ENCODE measurements around the gene EPSTI1. TPM values are rescaled to one million over a fixed set of nuclear protein-coding genes. Genes with fewer than 3 reads are reported as not detected.

The EPSTI1 gene
- total and polyA plus RNA-seq, 12 donors, result 1.8 to 31.3 (median 3.7) TPM

DNA sequence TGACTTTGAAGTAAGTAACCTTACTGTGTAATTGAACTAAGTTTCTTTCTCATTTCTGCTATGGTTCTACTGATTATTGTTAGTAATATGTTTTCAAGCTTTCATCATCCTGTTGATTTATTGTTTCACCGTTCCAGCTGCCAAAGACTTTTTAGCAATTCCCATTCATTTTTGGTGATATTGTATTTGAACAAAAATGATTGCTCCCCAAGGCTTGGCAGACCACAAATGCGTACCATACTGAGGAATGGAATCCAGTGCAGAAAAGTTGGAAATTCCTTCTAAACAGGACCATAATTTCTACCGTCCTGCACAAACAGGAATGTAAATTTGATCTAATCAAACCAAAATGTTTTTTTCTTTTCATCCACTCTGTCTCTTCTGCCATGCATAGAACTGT is 10.7 kb downstream of the EPSTI1 start:
- no peak for ATAC-seq
- Histone ChIP-seq H3K4me1 (peaks cover 0 to 33% (median 17%) of the 10 kb centered on the region in 9 donors), H3K4me3 (no peak overlapping the region), H3K27ac (no peak overlapping the region), H3K27me3 (no peaks in the 10 kb centered on the region), H3K36me3 (peaks cover 0 to 12% (median 0%) of the 10 kb centered on the region in 9 donors), H3K9me3 (peaks cover 0 to 10% (median 0%) of the 10 kb centered on the region in 11 donors)
- intact Hi-C loops (cut with DNase I), result loop anchor here in 2 of 10 donors (10.0 kb wide), 2 partner anchors 143 to 823 kb away; no protein-coding TSS in a partner anchor
- TF ChIP-seq, protein P1, sequence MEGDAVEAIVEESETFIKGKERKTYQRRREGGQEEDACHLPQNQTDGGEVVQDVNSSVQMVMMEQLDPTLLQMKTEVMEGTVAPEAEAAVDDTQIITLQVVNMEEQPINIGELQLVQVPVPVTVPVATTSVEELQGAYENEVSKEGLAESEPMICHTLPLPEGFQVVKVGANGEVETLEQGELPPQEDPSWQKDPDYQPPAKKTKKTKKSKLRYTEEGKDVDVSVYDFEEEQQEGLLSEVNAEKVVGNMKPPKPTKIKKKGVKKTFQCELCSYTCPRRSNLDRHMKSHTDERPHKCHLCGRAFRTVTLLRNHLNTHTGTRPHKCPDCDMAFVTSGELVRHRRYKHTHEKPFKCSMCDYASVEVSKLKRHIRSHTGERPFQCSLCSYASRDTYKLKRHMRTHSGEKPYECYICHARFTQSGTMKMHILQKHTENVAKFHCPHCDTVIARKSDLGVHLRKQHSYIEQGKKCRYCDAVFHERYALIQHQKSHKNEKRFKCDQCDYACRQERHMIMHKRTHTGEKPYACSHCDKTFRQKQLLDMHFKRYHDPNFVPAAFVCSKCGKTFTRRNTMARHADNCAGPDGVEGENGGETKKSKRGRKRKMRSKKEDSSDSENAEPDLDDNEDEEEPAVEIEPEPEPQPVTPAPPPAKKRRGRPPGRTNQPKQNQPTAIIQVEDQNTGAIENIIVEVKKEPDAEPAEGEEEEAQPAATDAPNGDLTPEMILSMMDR (IDR thresholded peaks at IDR 0.05), result no peak
- 41 to 70% methylated on average over 3 of the region's 3 CpGs for WGBS, 2 donors
- DNase-seq, result no peak

DNA sequence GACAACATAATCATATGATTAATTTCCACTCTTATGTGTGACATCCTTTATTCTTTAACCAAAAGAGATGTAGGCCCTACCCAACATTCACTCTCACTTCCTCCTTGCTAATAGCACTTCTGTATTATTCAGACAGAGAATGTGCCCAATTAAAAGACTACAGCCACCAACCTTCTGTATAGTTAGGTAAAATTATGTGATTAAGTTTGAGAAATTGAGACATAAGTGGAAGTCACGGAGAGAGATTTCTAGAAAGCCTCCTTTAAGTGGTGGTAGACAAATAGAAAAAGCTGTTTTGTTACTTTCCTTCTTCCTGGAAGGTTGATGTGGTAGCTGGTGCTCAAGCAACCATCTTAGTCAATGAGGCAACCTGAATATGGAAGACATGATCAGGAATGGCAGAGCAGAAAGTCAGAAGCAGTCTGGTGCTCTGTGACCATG is 14.8 kb downstream of the EPSTI1 start:
- Histone ChIP-seq H3K4me3 (no peak overlapping the region), H3K4me1 (peaks cover 0 to 4% (median 0%) of the 10 kb centered on the region in 9 donors), H3K27ac (no peak overlapping the region), H3K27me3 (no peaks in the 10 kb centered on the region), H3K9me3 (peaks cover 0 to 14% (median 0%) of the 10 kb centered on the region in 11 donors), H3K36me3 (peaks cover 0 to 18% (median 0%) of the 10 kb centered on the region in 9 donors)
- TF ChIP-seq, protein P1 (IDR thresholded peaks at IDR 0.05), result no peak
- no peak for DNase-seq
- intact Hi-C loops (cut with DNase I), result loop anchor here in 4 of 10 donors (10.0 kb wide), 3 partner anchors 148 to 898 kb away; partner anchors contain the start of genes CCDC122 (in 1 of the 4) and LACC1 (in 1 of the 4)
- ATAC-seq, result no peak
- WGBS, 2 donors, result 94 to 96% methylated on average over 1 of the region's 1 CpG

DNA sequence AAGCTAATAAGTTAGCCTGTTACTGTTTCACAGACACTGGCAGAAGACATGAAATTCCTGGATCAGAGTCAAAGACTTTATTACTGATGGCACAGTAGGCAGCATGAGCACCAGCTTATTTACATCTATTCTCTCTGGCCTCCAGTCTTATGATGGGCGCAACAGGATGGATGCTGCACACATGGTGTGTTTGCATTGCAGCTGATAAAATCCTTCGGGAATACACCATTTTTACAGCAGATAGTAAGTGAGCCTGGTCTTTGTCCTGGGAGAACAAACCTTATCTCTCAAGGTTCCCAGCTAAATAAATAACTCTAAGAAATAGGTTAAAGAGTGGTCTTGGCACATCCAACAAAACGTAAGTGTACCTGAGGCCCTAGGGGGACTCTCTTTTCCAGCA is 16.0 kb downstream of the EPSTI1 start:
- Histone ChIP-seq H3K27me3 (no peaks in the 10 kb centered on the region), H3K9me3 (peaks cover 0 to 14% (median 0%) of the 10 kb centered on the region in 11 donors), H3K36me3 (peaks cover 0 to 27% (median 0%) of the 10 kb centered on the region in 9 donors), H3K4me1 (peaks cover 0 to 12% (median under 1%) of the 10 kb centered on the region in 9 donors), H3K27ac (no peak overlapping the region), H3K4me3 (no peak overlapping the region)
- ATAC-seq (no peak), DNase-seq (no peak)
- TF ChIP-seq, protein P1 (IDR thresholded peaks at IDR 0.05), result no peak
- intact Hi-C loops (cut with DNase I), result loop anchor here in 4 of 10 donors (10.0 kb wide), 3 partner anchors 149 to 899 kb away; partner anchors contain the start of genes CCDC122 (in 1 of the 4) and LACC1 (in 1 of the 4)
- WGBS, 2 donors, result 86 to 91% methylated on average over 3 of the region's 3 CpGs

DNA sequence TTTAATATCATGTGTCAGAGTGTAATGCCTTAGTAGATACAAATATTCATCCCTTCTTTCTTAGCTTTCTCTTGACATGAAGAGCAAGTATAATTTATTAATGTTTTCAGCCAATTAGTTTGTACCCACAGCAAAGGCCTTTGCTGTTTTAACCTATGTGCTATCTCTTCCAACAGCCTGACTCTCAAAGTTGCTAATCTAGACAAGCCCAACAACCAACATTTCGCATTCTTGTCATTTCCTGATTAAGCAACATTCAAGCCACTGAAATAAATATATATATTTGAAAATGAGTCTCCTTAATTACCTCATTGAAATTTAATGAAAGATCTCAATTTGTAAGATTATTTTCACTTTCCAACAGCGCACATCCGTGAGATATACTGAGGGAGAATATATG is 18.5 kb downstream of the EPSTI1 start:
- H3K27ac ChIP-seq, result no peak overlapping the region
- TF ChIP-seq, protein P1 (IDR thresholded peaks at IDR 0.05), result no peak
- peaks cover 0 to 32% (median 0%) of the 10 kb centered on the region in 9 donors for H3K36me3 ChIP-seq
- H3K9me3 ChIP-seq, result peaks cover 0 to 9% (median 0%) of the 10 kb centered on the region in 11 donors
- H3K27me3 ChIP-seq, result no peaks in the 10 kb centered on the region
- ATAC-seq (no peak), DNase-seq (no peak)
- 94 to 96% methylated on average over 3 of the region's 3 CpGs for WGBS, 2 donors
- no peak overlapping the region for H3K4me3 ChIP-seq
- intact Hi-C loops (cut with DNase I), result loop anchor here in 7 of 10 donors (5.0 to 10.0 kb wide), 9 partner anchors 49 to 901 kb away; partner anchors contain the start of genes CCDC122 (in 1 of the 7), DNAJC15 (in 1 of the 7) and LACC1 (in 1 of the 7)
- H3K4me1 ChIP-seq, result peaks cover 0 to 21% (median 11%) of the 10 kb centered on the region in 9 donors

Measured in heart right ventricle (tissue), 16 donors.